ENCODE measurements around the gene SLC26A6.

DNA sequence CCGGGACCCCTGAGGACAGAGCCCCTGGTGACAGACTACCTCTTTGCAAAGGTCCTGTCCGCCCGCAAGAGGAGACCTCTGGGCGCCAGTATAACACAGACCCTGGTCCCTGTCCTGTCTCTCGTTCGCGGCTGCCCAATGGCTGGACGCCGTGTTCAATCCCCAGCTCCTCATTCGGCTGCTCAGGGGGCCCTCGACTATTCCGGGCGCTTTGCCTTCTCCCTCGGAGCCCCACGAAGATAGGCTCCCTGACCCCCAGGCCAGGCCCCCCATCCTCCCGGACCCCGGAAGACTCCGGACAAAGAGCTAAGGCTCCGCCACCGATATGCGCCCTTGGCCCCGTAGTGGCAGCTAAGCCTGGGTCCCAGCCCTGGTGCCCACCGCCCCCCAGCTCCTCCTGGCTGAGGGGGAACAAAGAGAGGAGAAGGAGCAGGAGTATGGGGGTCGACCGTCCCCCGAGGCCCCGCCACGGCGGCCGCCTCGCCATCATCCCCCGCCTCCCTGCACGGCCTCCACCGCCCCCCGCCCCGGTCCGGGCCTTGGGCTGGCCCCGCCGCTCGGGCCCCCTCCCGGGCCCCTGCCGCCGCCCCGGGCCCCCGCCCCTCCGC lies 27.0 kb upstream of the SLC26A6 start:
- TF ChIP-seq CTCF (IDR thresholded peaks at IDR 0.05) (no peak), POLR2A (IDR thresholded peaks at IDR 0.05) (no peak)
